ENCODE data around the gene ZFP91. TPM values are rescaled to one million over a fixed set of nuclear protein-coding genes. Genes with fewer than 3 reads are reported as not detected.

The ZFP91 gene
- total and polyA plus RNA-seq, 9 of the 15 experiments (the other 6 are each of a cell fraction or from before 2014, with no cell fraction given): 17.6 to 58.3 (median 34.0) TPM

DNA sequence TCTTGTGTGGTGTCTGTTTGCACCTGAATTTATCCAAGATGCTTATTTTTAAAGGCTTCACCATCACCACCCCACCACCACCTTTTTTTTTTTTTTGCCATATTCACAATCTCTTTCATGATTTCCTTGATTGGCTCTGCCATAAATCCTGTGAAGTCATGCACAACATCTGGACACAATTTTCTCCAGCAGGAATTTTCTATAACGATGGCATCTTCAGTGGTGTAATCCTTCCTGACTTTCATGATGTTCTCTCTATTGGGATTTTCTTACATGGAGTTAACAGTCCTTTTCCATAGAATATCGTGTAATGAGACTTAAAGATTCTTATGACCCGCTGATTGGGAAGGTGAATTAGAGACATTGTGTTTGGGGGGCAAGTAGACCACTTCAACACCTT, 17.8 kb downstream of the ZFP91 start:
- Histone ChIP-seq H3K9ac (ENCODE audit: insufficient read depth in 1 of 2, low read depth in 2 of 2, low read length in 2 of 2) (no peak overlapping the region), H3K9me1 (ENCODE audit: control insufficient read depth, insufficient read depth, low read length) (peaks cover 3% of the 10 kb centered on the region), H3K79me2 (ENCODE audit: control insufficient read depth, insufficient read depth, low read length) (peaks cover 100% of the 10 kb centered on the region), H3K27ac (ENCODE audit: extremely low read depth, low read depth, low read length) (no peak overlapping the region), H3K4me3 (no peak overlapping the region), H3K36me3 (ENCODE audit: control insufficient read depth, insufficient read depth, low read length) (peaks cover 37% of the 10 kb centered on the region), H4K20me1 (replicated peaks; ENCODE audit: control insufficient read depth, insufficient read depth, low read length) (no peaks in the 10 kb centered on the region), H3K4me1 (replicated peaks in 1 of 2; ENCODE audit: control insufficient read depth in 2 of 2, insufficient read depth in 2 of 2, low read length in 2 of 2) (peaks cover 4 to 16% of the 10 kb centered on the region in 2 experiments; a peak in 4 of 5 replicates), H2AFZ (ENCODE audit: low read depth, low read length) (no peak overlapping the region), H3K27me3 (ENCODE audit: control insufficient read depth in 2 of 2, insufficient read depth in 2 of 2, low read length in 2 of 2) (no peaks in the 10 kb centered on the region), H3K9me3 (replicated peaks; ENCODE audit: control insufficient read depth, insufficient read depth, low read depth, low read length) (no peaks in the 10 kb centered on the region), H3K4me2 (ENCODE audit: insufficient read depth, low read length) (no peak overlapping the region)
- ATAC-seq: no peak
- intact Hi-C loops (cut with micrococcal nuclease) (no loop called here), in situ Hi-C loops (cut with MboI) (no loop called here)
- whole genome bisulfite sequencing (ENCODE audit: insufficient coverage, low coverage, missing lambda C conversion rate): 58% methylated on average over 3 of the region's 3 CpGs
- TF ChIP-seq RHOXF2B (CRISPR knock-in tag; conservative IDR thresholded peaks at IDR 0.05): no peak
- no peak for TF ChIP-seq VEZF1 (CRISPR knock-in tag; IDR thresholded peaks at IDR 0.05)
- no peak for TF ChIP-seq MTA3 (IDR thresholded peaks at IDR 0.05; ENCODE audit: borderline replicate concordance)
- TF ChIP-seq ATF1 (CRISPR knock-in tag; IDR thresholded peaks at IDR 0.05): no peak
- no peak for TF ChIP-seq ATF1 (tag; IDR thresholded peaks at IDR 0.05)
- FAIRE-seq: no peak
- no peak for DNase-seq (ENCODE audit: extremely low read depth in 1 of 4, low spot score in 3 of 4)
- ChIA-PET POLR2A (interaction anchor here (1.2 kb wide), 2 partner anchors 8 to 9 kb away, joined by 4 to 5 read pairs; no protein-coding TSS in a partner anchor), CTCF (ENCODE audit: low intra/inter-chr PET ratio) (no interaction called here)
- no TSS peak for BruUV-seq (replicated peaks)

Data from K562 (cell line).